ENCODE measurements around the gene ARMC3. TPM values are rescaled to one million over a fixed set of nuclear protein-coding genes. Genes with fewer than 3 reads are reported as not detected.

The ARMC3 gene
- total RNA-seq, 1 experiment from 2014 or later = not detected

DNA sequence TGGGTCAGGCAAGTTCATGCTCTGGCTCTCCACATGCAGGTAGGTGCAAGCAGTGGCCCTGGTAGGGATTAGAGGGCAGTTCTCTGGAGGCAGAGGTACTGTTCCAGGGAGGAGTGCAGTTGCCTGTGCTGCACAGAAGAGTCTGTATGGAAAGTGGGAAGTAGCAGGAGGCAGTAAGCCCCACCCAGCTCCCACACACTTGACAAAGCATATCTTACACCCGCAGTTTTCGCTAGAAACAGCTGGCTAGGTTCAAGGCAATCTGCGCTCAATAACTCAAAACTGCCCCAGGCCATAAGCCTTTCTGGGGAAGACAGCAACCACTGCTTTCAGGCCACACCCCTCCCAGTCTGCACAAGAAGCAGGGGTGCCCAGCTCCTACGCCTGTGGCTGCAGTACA, 33.1 kb upstream of the ARMC3 start:
- no peak for DNase-seq (ENCODE audit: low spot score)
- ChIA-PET POLR2A (ENCODE audit: low non-redundant PET) (no interaction called here), CTCF (no interaction called here)
- Histone ChIP-seq H3K36me3 (ENCODE audit: insufficient read depth, low read length, poor library complexity, severe bottlenecking) (no peaks in the 10 kb centered on the region), H3K27me3 (replicated peaks; ENCODE audit: insufficient read depth, low read depth, low read length, poor library complexity) (no peaks in the 10 kb centered on the region), H3K4me1 (ENCODE audit: insufficient read depth, low read length, poor library complexity, severe bottlenecking) (no peaks in the 10 kb centered on the region), H3K4me3 (ENCODE audit: low read depth, low read length, poor library complexity, severe bottlenecking) (no peak overlapping the region), H3K9me3 (ENCODE audit: low read depth, low read length, poor library complexity, severe bottlenecking) (no peaks in the 10 kb centered on the region), H3K27ac (ENCODE audit: low read depth, low read length, poor library complexity, severe bottlenecking) (no peak overlapping the region)
- no TSS peak for BruUV-seq (replicated peaks)
- TF ChIP-seq CTCF (conservative IDR thresholded peaks at IDR 0.05; ENCODE audit: low read depth, low read length) (no peak), EZH2 (IDR thresholded peaks at IDR 0.05; ENCODE audit: borderline replicate concordance, low read depth, low read length, poor library complexity, severe bottlenecking) (no peak)
- intact Hi-C loops (cut with micrococcal nuclease; ENCODE audit: unreplicated experiment) = no loop called here

DNA sequence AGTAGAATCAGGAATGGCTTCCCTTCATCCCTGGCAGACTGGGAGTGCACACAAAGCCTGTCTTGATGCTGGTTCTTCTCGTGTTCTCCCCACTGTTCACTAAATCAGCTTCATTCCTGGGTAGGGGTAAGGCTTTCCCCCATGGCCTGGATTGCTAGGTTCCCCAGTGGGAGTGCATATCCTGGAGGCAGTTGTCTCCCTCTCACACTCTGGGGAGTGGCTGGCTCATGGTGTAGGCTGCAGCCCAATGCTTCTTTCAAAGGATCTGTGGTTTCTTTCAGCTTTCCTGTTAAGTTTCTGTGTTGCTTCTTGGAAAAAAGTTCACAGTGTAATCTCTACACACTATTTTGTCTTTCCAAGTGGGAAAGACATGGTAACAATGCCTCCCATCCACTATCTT, 32.6 kb upstream of the ARMC3 start:
- ChIA-PET CTCF (no interaction called here), POLR2A (ENCODE audit: low non-redundant PET) (no interaction called here)
- no peaks in the 10 kb centered on the region for H3K36me3 ChIP-seq (ENCODE audit: insufficient read depth, low read length, poor library complexity, severe bottlenecking)
- intact Hi-C loops (cut with micrococcal nuclease; ENCODE audit: unreplicated experiment) = no loop called here
- no peaks in the 10 kb centered on the region for H3K27me3 ChIP-seq (replicated peaks; ENCODE audit: insufficient read depth, low read depth, low read length, poor library complexity)
- BruUV-seq (replicated peaks) = no TSS peak
- H3K4me3 ChIP-seq (ENCODE audit: low read depth, low read length, poor library complexity, severe bottlenecking) = no peak overlapping the region
- DNase-seq (ENCODE audit: low spot score) = no peak
- H3K27ac ChIP-seq (ENCODE audit: low read depth, low read length, poor library complexity, severe bottlenecking) = no peak overlapping the region
- TF ChIP-seq CTCF (conservative IDR thresholded peaks at IDR 0.05; ENCODE audit: low read depth, low read length) = no peak
- TF ChIP-seq EZH2 (IDR thresholded peaks at IDR 0.05; ENCODE audit: borderline replicate concordance, low read depth, low read length, poor library complexity, severe bottlenecking) = no peak
- H3K9me3 ChIP-seq (ENCODE audit: low read depth, low read length, poor library complexity, severe bottlenecking) = no peaks in the 10 kb centered on the region
- H3K4me1 ChIP-seq (ENCODE audit: insufficient read depth, low read length, poor library complexity, severe bottlenecking) = no peaks in the 10 kb centered on the region

DNA sequence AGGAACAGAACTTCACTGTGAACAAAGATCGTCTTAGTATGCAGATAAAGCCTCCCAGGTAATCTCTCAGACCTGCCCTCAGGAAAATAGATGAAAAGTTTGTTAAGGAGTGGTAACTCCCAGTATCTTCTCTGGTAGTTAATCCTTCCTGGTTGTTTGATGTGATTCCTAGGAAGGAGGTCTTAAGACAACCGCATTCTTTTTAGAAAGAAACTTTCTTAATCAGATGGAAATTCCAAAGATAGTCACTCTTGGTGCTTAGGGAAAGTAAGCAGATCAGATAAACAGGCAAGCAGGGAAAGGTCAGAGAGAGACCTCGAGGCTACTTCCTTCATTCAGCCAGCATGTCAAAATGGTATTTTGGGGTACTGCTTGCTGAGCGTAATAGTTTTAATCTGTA, 30.5 kb upstream of the ARMC3 start:
- Histone ChIP-seq H3K27ac (ENCODE audit: low read depth, low read length, poor library complexity, severe bottlenecking) (no peak overlapping the region), H3K4me1 (ENCODE audit: insufficient read depth, low read length, poor library complexity, severe bottlenecking) (no peaks in the 10 kb centered on the region), H3K9me3 (ENCODE audit: low read depth, low read length, poor library complexity, severe bottlenecking) (no peaks in the 10 kb centered on the region), H3K27me3 (replicated peaks; ENCODE audit: insufficient read depth, low read depth, low read length, poor library complexity) (no peaks in the 10 kb centered on the region), H3K36me3 (ENCODE audit: insufficient read depth, low read length, poor library complexity, severe bottlenecking) (no peaks in the 10 kb centered on the region), H3K4me3 (ENCODE audit: low read depth, low read length, poor library complexity, severe bottlenecking) (no peak overlapping the region)
- BruUV-seq (replicated peaks) = no TSS peak
- TF ChIP-seq EZH2 (IDR thresholded peaks at IDR 0.05; ENCODE audit: borderline replicate concordance, low read depth, low read length, poor library complexity, severe bottlenecking) = no peak
- no peak for TF ChIP-seq CTCF (conservative IDR thresholded peaks at IDR 0.05; ENCODE audit: low read depth, low read length)
- DNase-seq (ENCODE audit: low spot score) = no peak
- ChIA-PET POLR2A (ENCODE audit: low non-redundant PET) (no interaction called here), CTCF (no interaction called here)
- intact Hi-C loops (cut with micrococcal nuclease; ENCODE audit: unreplicated experiment) = no loop called here

All from A673 (cell line).